K562 (cell line): ENCODE results near the gene RIOX2. TPM values are rescaled to one million over a fixed set of nuclear protein-coding genes. Genes with fewer than 3 reads are reported as not detected.

Source experiments
- ATAC-seq: fragments of 200-7000 bp; cut with Tn5 transposase; 3 replicates; pipeline ENCODE4 v1.9.1; 2020; ENCODE audit warnings: moderate library complexity
- BruUV-seq: library from RNA; stranded (reverse); fragments of 400-500 nt; replicated peaks from 2 replicates; lab custom pipeline; 2021; lab: Mats Ljungman, UMichigan
- CTCF ChIA-PET: fragments of 300-600 bp; formaldehyde crosslinking; extraction: SDS; loops from one replicate; lab custom pipeline; 2021; ENCODE audit warnings: low intra/inter-chr PET ratio; lab: Yijun Ruan, JAX
- POLR2A ChIA-PET: fragments of 300-600, 350-650 bp; sonication (Branson Sonifier 250); formaldehyde crosslinking; extraction: SDS; loops from one replicate; lab custom pipeline; 2021; ENCODE audit warnings: antibody characterized with exemption, inconsistent platforms; lab: Yijun Ruan, JAX
- DNase-seq, 4 experiments: peaks; one replicate each; pipeline versions ENCODE4 v3.0.0 to v3.0.0-alpha.2; 2011 to 2018; ENCODE audit warnings: low spot score in 3 of 4, mixed read lengths in 3 of 4; ENCODE audit errors: extremely low read depth in 1 of 4
- FAIRE-seq: peaks from 2 replicates; lab custom pipeline; 2011; peaks lifted over from hg19 to GRCh38; lab: Jason Lieb, UNC
- H2AFZ ChIP-seq: 2 replicates; pipeline ENCODE4 v1.6.0; 2011; ENCODE audit warnings: low read depth, low read length, control low read depth, inconsistent platforms
- H3K27ac ChIP-seq: fragments of 200-600 bp; 3 replicates; pipeline ENCODE4 v1.8.0; 2011; ENCODE audit warnings: low read depth, mild to moderate bottlenecking, control low read depth, inconsistent platforms, low read length, moderate library complexity, mixed read lengths; ENCODE audit errors: extremely low read depth
- H3K27me3 ChIP-seq, 2 experiments: fragments of 300-600 bp in 1 of 2; 2 replicates in 1 of 2; 3 replicates in 1 of 2; pipeline versions ENCODE4 v1.6.0 to v1.8.0; 2011; ENCODE audit warnings: inconsistent platforms in 2 of 2, low read length in 2 of 2, mild to moderate bottlenecking in 1 of 2, mixed read lengths in 1 of 2, moderate library complexity in 1 of 2; ENCODE audit not compliant: control insufficient read depth in 2 of 2, insufficient read depth in 2 of 2
- H3K36me3 ChIP-seq: fragments of 300-600 bp; 3 replicates; pipeline ENCODE4 v1.8.0; 2011; ENCODE audit warnings: mild to moderate bottlenecking, low read length, inconsistent platforms; ENCODE audit not compliant: control insufficient read depth, insufficient read depth
- H3K4me1 ChIP-seq, 2 experiments: fragments of 200-600 bp in 1 of 2; replicated peaks in 1 of 2; 2 replicates in 1 of 2; 3 replicates in 1 of 2; pipeline versions ENCODE4 v1.5.1 to v1.8.0; 2011; ENCODE audit warnings: inconsistent platforms in 2 of 2, low read length in 2 of 2, mild to moderate bottlenecking in 1 of 2, mixed read lengths in 1 of 2, moderate library complexity in 1 of 2; ENCODE audit not compliant: control insufficient read depth in 2 of 2, insufficient read depth in 2 of 2
- H3K4me2 ChIP-seq: 2 replicates; pipeline ENCODE4 v1.6.1; 2011; ENCODE audit warnings: low read length, control low read depth, inconsistent platforms, mixed read lengths; ENCODE audit not compliant: insufficient read depth
- H3K4me3 ChIP-seq: fragments of 200-600 bp; sonication (generic), shearing (Covaris generic); 2 replicates; pipeline ENCODE4 v1.5.1; 2016; ENCODE audit warnings: control low read depth, inconsistent platforms
- H3K79me2 ChIP-seq: fragments of 200-600 bp; 3 replicates; pipeline ENCODE4 v1.8.0; 2011; ENCODE audit warnings: low read length, inconsistent platforms; ENCODE audit not compliant: control insufficient read depth, insufficient read depth
- H3K9ac ChIP-seq, 2 experiments: 2 replicates each; pipeline versions ENCODE4 v1.6.0 to v1.6.1; 2011; ENCODE audit warnings: low read depth in 2 of 2, low read length in 2 of 2, control low read depth in 1 of 2, inconsistent platforms in 1 of 2, mild to moderate bottlenecking in 1 of 2, mixed read lengths in 1 of 2; ENCODE audit not compliant: insufficient read depth in 1 of 2
- H3K9me1 ChIP-seq: one replicate; pipeline ENCODE4 v1.6.0; 2011; ENCODE audit warnings: inconsistent platforms, mild to moderate bottlenecking, low read length, moderate library complexity; ENCODE audit not compliant: control insufficient read depth, insufficient read depth
- H3K9me3 ChIP-seq: replicated peaks from 2 replicates; pipeline ENCODE4 v1.5.1; 2011; ENCODE audit warnings: low read depth, low read length, inconsistent platforms; ENCODE audit not compliant: control insufficient read depth, insufficient read depth
- H4K20me1 ChIP-seq: replicated peaks from 2 replicates; pipeline ENCODE4 v1.6.1; 2011; ENCODE audit warnings: low read length, inconsistent platforms, mixed read lengths; ENCODE audit not compliant: control insufficient read depth, insufficient read depth
- ELF2 ChIP-seq: fragments of 250-450 bp; sonication (Bioruptor Pico); IDR thresholded peaks from 2 replicates; pipeline ENCODE4 v1.5.0; 2021; ENCODE audit warnings: mild to moderate bottlenecking
- ILK ChIP-seq: fragments of 450-650 bp; IDR thresholded peaks from 2 replicates; pipeline ENCODE4 v1.6.1; 2016; ENCODE audit warnings: missing genetic modification characterization, low read depth, mild to moderate bottlenecking, missing compliant biosample characterization, moderate library complexity, borderline replicate concordance
- IRF2 ChIP-seq: sonication (generic); formaldehyde crosslinking; IDR thresholded peaks from 2 replicates; pipeline ENCODE4 v1.8.1; 2022; ENCODE audit warnings: mild to moderate bottlenecking, missing genetic modification reagents
- RBM14 ChIP-seq: fragments of 200-400 bp; formaldehyde crosslinking; IDR thresholded peaks from 2 replicates; pipeline ENCODE4 v1.6.1; 2018; ENCODE audit warnings: low read depth, mild to moderate bottlenecking, low read length, moderate library complexity, borderline replicate concordance; ENCODE audit not compliant: insufficient read depth
- TAF9B ChIP-seq: fragments of 450-650 bp; IDR thresholded peaks from 2 replicates; pipeline ENCODE4 v1.6.1; 2018; ENCODE audit warnings: mild to moderate bottlenecking; ENCODE audit not compliant: partially characterized antibody
- ZFP36 ChIP-seq: fragments of 150-350 bp; IDR thresholded peaks from 2 replicates; pipeline ENCODE4 v1.6.1; 2018; ENCODE audit warnings: low read length, low read depth; ENCODE audit not compliant: partially characterized antibody
- WGBS: fragments of 100-300 bp; shearing (Covaris generic); methylation state at CpG from one replicate; pipeline ENCODE4 v1.1.6; 2016; ENCODE audit warnings: low coverage, mixed read lengths; ENCODE audit not compliant: insufficient coverage; ENCODE audit errors: missing lambda C conversion rate; 5-methylcytosine and 5-hydroxymethylcytosine counted together
- in situ Hi-C: fragments of 300-500 bp; cut with MboI; formaldehyde crosslinking; loops from 4 replicates; pipeline ENCODE4 v1.15.0; 2018; ENCODE audit warnings: inconsistent platforms, mixed read lengths
- intact Hi-C: fragments of 100-400 bp; cut with micrococcal nuclease; formaldehyde crosslinking; loops from 2 replicates; pipeline ENCODE4 v1.14.2; 2022
- polyA plus RNA-seq, 8 experiments: library from polyadenylated mRNA; depleted of rRNA in 4 of 8; stranded (reverse) in 5 of 8; unstranded in 3 of 8; fragments of >200 nt; fragmentation: Nextera tagmentation in 2 of 8; fragmentation: Illumina TruSeq in 1 of 8; extraction: Ambion mirVana in 2 of 8; extraction: Trizol in 1 of 8; gene quantifications; 2 replicates each; pipeline versions ENCODE4 v1.2.1 to v1.2.3, GENCODE V29; 2011 to 2014; ENCODE audit warnings: inconsistent platforms in 1 of 8, missing spikeins in 1 of 8
- total RNA-seq, 7 experiments: library from RNA; depleted of rRNA in 6 of 7; stranded (reverse); fragments of >200 nt in 6 of 7; fragmentation: Illumina TruSeq in 2 of 7; extraction: Trizol in 2 of 7; gene quantifications; 2 replicates each; pipeline versions ENCODE4 v1.2.1 to v1.2.3, GENCODE V29; 2011 to 2021; ENCODE audit warnings: low replicate concordance in 1 of 7
- TF ChIP-seq, protein P1 (sequence below): fragments of 450-650 bp; IDR thresholded peaks from 2 replicates; pipeline ENCODE4 v1.6.1; 2016; ENCODE audit warnings: antibody characterized with exemption
- TF ChIP-seq, protein P2 (sequence below): sonication (generic); formaldehyde crosslinking; IDR thresholded peaks from 2 replicates; pipeline ENCODE4 v1.8.1; 2023; ENCODE audit warnings: mild to moderate bottlenecking, missing genetic modification reagents
- TF ChIP-seq, protein P3 (sequence below): fragments of 450-650 bp; IDR thresholded peaks from 2 replicates; pipeline ENCODE4 v1.6.1; 2017; ENCODE audit warnings: mild to moderate bottlenecking, moderate library complexity
- TF ChIP-seq, protein P4 (sequence below): fragments of 250-450 bp; sonication (Bioruptor Pico); IDR thresholded peaks from 2 replicates; pipeline ENCODE4 v1.8.0; 2022; ENCODE audit warnings: moderate library complexity, mild to moderate bottlenecking, inconsistent platforms
- TF ChIP-seq, protein P5 (sequence below): fragments of 450-650 bp; IDR thresholded peaks from 2 replicates; pipeline ENCODE4 v1.6.1; 2016; ENCODE audit warnings: borderline replicate concordance
- TF ChIP-seq, protein P6 (sequence below): sonication (generic); formaldehyde crosslinking; IDR thresholded peaks from 2 replicates; pipeline ENCODE4 v1.8.0; 2023; ENCODE audit warnings: mild to moderate bottlenecking, missing genetic modification reagents

RIOX2 gene
- total and polyA plus RNA-seq, 9 of the 15 experiments (the other 6 are each of a cell fraction or from before 2014, with no cell fraction given): 22.2 to 56.0 (median 32.6) TPM

DNA sequence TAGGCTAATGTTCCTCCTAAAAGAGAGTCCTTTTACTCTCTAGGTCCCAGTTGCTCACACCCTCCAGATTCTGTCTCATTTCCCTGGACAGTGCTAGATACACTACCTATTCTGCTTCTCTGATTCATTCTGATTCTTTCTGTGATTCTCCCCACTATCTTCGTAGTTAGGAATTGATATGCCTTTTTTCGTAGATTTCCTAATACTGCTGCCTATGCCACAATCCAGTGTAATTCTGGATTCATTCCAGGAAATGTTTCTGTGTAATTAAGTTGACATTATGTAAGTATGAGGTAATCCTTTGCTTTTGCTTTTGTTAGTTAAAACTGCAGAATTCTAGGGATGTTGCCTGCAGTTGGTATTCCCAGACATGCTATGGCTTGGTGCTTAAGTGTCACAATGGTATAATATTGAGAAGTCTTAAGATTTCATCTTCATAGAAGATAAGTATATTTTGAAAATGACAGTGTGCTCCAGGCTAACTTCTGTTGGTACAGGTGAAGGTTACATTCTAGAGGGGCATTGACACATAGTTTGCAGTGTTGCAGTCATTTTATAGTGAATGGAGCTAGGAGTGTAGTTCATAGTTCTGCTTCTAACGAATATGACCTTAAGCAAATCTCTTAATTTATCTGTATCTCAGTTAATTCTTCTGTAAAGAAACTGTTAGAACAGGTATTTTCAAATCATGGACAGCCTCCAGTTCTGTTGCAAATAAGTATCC lies 54.3 kb downstream of the RIOX2 start:
- intact Hi-C loops: no loop called here
- WGBS: 15% methylated on average over 3 of the region's 3 CpGs
- BruUV-seq: no TSS peak
- Histone ChIP-seq H3K4me3 (no peak overlapping the region), H3K4me2 (no peak overlapping the region), H3K27ac (no peak overlapping the region), H3K9me1 (no peaks in the 10 kb centered on the region), H3K27me3 (no peaks in the 10 kb centered on the region), H3K9me3 (no peaks in the 10 kb centered on the region), H3K79me2 (no peaks in the 10 kb centered on the region), H4K20me1 (no peaks in the 10 kb centered on the region), H3K36me3 (no peaks in the 10 kb centered on the region), H2AFZ (no peak overlapping the region), H3K4me1 (no peaks in the 10 kb centered on the region; a peak in 1 of 5 replicates), H3K9ac (no peak overlapping the region)
- ATAC-seq (no peak), DNase-seq (no peak), FAIRE-seq (no peak)
- ChIA-PET POLR2A (no interaction called here), CTCF (no interaction called here)
- in situ Hi-C loops: no loop called here
- no peak for TF ChIP-seq IRF2 (CRISPR knock-in tag)
- TF ChIP-seq, protein P1, sequence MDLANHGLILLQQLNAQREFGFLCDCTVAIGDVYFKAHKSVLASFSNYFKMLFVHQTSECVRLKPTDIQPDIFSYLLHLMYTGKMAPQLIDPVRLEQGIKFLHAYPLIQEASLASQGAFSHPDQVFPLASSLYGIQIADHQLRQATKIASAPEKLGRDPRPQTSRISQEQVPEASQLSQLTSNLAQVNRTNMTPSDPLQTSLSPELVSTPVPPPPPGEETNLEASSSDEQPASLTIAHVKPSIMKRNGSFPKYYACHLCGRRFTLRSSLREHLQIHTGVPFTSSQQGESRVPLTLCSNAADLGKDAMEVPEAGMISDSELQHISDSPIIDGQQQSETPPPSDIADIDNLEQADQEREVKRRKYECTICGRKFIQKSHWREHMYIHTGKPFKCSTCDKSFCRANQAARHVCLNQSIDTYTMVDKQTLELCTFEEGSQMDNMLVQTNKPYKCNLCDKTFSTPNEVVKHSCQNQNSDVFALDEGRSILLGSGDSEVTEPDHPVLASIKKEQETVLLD: no peak
- no peak for TF ChIP-seq TAF9B
- TF ChIP-seq, protein P2, sequence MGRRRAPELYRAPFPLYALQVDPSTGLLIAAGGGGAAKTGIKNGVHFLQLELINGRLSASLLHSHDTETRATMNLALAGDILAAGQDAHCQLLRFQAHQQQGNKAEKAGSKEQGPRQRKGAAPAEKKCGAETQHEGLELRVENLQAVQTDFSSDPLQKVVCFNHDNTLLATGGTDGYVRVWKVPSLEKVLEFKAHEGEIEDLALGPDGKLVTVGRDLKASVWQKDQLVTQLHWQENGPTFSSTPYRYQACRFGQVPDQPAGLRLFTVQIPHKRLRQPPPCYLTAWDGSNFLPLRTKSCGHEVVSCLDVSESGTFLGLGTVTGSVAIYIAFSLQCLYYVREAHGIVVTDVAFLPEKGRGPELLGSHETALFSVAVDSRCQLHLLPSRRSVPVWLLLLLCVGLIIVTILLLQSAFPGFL: no peak
- TF ChIP-seq RBM14: no peak
- no peak for TF ChIP-seq ILK (tag)
- no peak for TF ChIP-seq ELF2
- TF ChIP-seq, protein P3, sequence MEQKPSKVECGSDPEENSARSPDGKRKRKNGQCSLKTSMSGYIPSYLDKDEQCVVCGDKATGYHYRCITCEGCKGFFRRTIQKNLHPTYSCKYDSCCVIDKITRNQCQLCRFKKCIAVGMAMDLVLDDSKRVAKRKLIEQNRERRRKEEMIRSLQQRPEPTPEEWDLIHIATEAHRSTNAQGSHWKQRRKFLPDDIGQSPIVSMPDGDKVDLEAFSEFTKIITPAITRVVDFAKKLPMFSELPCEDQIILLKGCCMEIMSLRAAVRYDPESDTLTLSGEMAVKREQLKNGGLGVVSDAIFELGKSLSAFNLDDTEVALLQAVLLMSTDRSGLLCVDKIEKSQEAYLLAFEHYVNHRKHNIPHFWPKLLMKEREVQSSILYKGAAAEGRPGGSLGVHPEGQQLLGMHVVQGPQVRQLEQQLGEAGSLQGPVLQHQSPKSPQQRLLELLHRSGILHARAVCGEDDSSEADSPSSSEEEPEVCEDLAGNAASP: no peak
- no peak for TF ChIP-seq ZFP36
- TF ChIP-seq, protein P4, sequence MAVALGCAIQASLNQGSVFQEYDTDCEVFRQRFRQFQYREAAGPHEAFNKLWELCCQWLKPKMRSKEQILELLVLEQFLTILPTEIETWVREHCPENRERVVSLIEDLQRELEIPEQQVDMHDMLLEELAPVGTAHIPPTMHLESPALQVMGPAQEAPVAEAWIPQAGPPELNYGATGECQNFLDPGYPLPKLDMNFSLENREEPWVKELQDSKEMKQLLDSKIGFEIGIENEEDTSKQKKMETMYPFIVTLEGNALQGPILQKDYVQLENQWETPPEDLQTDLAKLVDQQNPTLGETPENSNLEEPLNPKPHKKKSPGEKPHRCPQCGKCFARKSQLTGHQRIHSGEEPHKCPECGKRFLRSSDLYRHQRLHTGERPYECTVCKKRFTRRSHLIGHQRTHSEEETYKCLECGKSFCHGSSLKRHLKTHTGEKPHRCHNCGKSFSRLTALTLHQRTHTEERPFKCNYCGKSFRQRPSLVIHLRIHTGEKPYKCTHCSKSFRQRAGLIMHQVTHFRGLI (CRISPR knock-in tag): no peak
- TF ChIP-seq, protein P5, sequence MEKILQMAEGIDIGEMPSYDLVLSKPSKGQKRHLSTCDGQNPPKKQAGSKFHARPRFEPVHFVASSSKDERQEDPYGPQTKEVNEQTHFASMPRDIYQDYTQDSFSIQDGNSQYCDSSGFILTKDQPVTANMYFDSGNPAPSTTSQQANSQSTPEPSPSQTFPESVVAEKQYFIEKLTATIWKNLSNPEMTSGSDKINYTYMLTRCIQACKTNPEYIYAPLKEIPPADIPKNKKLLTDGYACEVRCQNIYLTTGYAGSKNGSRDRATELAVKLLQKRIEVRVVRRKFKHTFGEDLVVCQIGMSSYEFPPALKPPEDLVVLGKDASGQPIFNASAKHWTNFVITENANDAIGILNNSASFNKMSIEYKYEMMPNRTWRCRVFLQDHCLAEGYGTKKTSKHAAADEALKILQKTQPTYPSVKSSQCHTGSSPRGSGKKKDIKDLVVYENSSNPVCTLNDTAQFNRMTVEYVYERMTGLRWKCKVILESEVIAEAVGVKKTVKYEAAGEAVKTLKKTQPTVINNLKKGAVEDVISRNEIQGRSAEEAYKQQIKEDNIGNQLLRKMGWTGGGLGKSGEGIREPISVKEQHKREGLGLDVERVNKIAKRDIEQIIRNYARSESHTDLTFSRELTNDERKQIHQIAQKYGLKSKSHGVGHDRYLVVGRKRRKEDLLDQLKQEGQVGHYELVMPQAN: no peak
- TF ChIP-seq, protein P6, sequence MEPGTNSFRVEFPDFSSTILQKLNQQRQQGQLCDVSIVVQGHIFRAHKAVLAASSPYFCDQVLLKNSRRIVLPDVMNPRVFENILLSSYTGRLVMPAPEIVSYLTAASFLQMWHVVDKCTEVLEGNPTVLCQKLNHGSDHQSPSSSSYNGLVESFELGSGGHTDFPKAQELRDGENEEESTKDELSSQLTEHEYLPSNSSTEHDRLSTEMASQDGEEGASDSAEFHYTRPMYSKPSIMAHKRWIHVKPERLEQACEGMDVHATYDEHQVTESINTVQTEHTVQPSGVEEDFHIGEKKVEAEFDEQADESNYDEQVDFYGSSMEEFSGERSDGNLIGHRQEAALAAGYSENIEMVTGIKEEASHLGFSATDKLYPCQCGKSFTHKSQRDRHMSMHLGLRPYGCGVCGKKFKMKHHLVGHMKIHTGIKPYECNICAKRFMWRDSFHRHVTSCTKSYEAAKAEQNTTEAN (CRISPR knock-in tag): no peak
